ENCODE results near the gene YARS2. TPM values are rescaled to one million over a fixed set of nuclear protein-coding genes. Genes with fewer than 3 reads are reported as not detected.

The YARS2 gene
- total and polyA plus RNA-seq, 9 of the 15 experiments (the other 6 are each of a cell fraction or from before 2014, with no cell fraction given), result 15.2 to 40.9 (median 28.7) TPM

DNA sequence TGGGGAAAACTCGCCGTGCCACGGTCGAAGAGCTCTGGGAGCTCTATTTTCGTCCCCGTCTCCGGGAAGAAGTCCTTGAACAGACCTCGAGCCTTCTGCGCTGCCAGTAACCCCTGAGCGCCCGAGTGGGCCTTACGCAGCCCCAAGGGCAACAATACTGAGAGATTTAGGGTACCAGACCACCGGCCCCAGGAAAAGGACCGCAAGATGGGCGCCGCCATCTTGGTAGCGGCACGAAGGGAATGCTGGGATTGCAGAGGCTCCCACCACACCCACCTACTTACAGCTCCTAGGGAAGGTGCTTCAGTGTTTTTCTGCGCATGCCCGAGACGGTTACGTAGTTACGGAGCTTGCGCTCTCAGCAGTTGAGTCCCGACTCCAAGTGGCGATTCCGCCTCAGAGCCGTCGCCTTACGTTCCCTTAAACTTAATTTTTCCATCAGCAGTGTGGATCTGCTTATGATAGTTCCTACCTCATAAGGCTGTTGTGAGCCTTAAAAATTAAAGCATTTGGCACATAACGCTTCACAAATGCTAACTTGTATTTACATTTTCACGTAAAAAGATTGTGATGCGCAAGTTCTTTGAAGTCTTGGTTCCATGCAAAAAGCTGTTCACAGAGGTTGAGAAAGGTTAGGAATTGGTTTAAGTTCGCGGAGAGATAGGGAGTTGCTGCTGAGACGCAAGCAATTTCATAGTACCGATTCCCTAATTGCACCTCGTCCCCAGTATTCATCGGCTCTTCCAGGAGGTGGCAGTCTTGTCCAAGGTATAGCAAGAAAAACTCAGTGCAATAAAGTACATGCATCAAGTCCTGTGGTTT is at the start of gene YARS2 (continued):
- TF ChIP-seq, protein P1, sequence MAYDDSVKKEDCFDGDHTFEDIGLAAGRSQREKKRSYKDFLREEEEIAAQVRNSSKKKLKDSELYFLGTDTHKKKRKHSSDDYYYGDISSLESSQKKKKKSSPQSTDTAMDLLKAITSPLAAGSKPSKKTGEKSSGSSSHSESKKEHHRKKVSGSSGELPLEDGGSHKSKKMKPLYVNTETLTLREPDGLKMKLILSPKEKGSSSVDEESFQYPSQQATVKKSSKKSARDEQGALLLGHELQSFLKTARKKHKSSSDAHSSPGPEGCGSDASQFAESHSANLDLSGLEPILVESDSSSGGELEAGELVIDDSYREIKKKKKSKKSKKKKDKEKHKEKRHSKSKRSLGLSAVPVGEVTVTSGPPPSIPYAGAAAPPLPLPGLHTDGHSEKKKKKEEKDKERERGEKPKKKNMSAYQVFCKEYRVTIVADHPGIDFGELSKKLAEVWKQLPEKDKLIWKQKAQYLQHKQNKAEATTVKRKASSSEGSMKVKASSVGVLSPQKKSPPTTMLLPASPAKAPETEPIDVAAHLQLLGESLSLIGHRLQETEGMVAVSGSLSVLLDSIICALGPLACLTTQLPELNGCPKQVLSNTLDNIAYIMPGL (CRISPR knock-in tag; IDR thresholded peaks at IDR 0.05), result no peak
- no peak for TF ChIP-seq DDX20 (tag; IDR thresholded peaks at IDR 0.05; ENCODE audit: low read depth)
- no peak for TF ChIP-seq TRIM24 (IDR thresholded peaks at IDR 0.05)
- TF ChIP-seq, protein P2, sequence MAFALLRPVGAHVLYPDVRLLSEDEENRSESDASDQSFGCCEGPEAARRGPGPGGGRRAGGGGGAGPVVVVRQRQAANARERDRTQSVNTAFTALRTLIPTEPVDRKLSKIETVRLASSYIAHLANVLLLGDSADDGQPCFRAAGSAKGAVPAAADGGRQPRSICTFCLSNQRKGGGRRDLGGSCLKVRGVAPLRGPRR (CRISPR knock-in tag; IDR thresholded peaks at IDR 0.05), result no peak
- no peak for TF ChIP-seq MAFK (IDR thresholded peaks at IDR 0.05; ENCODE audit: low read length)
- TF ChIP-seq, protein P3, sequence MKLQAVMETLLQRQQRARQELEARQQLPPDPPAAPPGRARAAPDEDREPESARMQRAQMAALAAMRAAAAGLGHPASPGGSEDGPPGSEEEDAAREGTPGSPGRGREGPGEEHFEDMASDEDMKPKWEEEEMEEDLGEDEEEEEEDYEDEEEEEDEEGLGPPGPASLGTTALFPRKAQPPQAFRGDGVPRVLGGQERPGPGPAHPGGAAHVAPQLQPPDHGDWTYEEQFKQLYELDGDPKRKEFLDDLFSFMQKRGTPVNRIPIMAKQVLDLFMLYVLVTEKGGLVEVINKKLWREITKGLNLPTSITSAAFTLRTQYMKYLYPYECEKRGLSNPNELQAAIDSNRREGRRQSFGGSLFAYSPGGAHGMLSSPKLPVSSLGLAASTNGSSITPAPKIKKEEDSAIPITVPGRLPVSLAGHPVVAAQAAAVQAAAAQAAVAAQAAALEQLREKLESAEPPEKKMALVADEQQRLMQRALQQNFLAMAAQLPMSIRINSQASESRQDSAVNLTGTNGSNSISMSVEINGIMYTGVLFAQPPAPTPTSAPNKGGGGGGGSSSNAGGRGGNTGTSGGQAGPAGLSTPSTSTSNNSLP (IDR thresholded peaks at IDR 0.05; ENCODE audit: borderline replicate concordance, low read depth, low read length), result peak; percentile 84; the same call in 1 of the 2 replicates
- TF ChIP-seq, protein P4, sequence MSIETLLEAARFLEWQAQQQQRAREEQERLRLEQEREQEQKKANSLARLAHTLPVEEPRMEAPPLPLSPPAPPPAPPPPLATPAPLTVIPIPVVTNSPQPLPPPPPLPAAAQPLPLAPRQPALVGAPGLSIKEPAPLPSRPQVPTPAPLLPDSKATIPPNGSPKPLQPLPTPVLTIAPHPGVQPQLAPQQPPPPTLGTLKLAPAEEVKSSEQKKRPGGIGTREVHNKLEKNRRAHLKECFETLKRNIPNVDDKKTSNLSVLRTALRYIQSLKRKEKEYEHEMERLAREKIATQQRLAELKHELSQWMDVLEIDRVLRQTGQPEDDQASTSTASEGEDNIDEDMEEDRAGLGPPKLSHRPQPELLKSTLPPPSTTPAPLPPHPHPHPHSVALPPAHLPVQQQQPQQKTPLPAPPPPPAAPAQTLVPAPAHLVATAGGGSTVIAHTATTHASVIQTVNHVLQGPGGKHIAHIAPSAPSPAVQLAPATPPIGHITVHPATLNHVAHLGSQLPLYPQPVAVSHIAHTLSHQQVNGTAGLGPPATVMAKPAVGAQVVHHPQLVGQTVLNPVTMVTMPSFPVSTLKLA (conservative IDR thresholded peaks at IDR 0.05), result no peak; a peak in 2 of 4 replicates
- TF ChIP-seq, protein P5, sequence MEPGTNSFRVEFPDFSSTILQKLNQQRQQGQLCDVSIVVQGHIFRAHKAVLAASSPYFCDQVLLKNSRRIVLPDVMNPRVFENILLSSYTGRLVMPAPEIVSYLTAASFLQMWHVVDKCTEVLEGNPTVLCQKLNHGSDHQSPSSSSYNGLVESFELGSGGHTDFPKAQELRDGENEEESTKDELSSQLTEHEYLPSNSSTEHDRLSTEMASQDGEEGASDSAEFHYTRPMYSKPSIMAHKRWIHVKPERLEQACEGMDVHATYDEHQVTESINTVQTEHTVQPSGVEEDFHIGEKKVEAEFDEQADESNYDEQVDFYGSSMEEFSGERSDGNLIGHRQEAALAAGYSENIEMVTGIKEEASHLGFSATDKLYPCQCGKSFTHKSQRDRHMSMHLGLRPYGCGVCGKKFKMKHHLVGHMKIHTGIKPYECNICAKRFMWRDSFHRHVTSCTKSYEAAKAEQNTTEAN (CRISPR knock-in tag; IDR thresholded peaks at IDR 0.05), result no peak
- TF ChIP-seq FOSL1 (tag; conservative IDR thresholded peaks at IDR 0.05), result peak; percentile 33; the same call in 1 of the 2 replicates
- TF ChIP-seq, protein P6, sequence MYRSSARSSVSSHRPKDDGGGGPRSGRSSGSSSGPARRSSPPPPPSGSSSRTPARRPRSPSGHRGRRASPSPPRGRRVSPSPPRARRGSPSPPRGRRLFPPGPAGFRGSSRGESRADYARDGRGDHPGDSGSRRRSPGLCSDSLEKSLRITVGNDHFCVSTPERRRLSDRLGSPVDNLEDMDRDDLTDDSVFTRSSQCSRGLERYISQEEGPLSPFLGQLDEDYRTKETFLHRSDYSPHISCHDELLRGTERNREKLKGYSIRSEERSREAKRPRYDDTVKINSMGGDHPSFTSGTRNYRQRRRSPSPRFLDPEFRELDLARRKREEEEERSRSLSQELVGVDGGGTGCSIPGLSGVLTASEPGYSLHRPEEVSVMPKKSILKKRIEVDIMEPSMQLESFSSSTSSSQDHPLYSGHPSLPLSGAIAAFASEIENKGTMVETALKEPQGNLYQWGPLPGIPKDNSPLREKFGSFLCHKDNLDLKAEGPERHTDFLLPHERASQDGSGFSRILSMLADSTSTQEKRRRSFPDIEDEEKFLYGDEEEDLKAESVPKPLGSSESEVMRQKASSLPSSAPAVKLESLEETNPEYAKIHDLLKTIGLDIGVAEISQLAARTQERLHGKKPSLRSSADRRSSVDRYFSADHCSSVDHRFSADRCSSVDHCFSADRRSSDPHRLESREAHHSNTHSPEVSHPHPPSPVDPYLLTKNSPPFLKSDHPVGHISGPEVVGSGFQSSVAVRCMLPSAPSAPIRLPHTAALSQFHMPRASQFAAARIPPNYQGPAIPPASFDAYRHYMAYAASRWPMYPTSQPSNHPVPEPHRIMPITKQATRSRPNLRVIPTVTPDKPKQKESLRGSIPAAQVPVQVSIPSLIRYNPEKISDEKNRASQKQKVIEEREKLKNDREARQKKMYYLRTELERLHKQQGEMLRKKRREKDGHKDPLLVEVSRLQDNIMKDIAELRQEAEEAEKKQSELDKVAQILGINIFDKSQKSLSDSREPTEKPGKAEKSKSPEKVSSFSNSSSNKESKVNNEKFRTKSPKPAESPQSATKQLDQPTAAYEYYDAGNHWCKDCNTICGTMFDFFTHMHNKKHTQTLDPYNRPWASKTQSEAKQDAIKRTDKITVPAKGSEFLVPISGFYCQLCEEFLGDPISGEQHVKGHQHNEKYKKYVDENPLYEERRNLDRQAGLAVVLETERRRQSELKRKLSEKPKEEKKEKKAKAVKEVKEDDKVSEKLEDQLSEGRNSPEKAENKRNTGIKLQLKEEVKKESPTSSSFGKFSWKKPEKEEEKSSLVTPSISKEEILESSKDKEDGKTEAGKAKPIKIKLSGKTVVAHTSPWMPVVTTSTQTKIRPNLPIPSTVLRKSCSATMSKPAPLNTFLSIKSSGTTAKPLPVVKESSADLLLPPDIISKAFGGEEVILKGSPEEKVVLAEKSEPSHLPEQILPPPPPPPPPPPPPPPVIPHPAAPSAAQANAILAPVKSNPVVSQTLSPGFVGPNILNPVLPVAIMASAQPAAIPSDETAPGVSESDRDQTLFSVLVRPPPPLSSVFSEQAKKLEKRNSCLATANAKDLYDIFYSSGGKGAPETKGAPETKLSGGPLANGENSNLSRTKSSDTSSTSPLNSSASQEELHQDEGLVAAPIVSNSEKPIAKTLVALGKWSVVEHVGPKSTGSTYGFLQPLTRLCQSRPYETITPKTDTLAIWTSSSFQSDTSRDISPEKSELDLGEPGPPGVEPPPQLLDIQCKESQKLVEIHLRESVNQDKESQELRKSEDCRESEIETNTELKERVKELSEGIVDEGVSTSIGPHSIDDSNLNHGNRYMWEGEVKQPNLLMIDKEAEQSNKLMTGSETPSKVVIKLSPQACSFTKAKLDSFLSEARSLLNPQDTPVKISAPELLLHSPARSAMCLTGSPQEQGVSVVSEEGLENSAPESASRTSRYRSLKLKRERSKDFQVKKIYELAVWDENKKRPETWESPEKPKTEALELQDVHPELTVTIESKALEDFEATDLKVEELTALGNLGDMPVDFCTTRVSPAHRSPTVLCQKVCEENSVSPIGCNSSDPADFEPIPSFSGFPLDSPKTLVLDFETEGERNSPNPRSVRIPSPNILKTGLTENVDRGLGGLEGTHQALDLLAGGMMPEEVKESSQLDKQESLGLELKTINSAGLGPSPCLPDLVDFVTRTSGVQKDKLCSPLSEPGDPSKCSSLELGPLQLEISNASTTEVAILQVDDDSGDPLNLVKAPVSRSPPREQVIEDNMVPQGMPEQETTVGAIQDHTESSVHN (IDR thresholded peaks at IDR 0.05; ENCODE audit: borderline replicate concordance in 1 of 2, low read depth in 1 of 2), result no peak

Data from K562 (cell line).